Spinal cord (tissue), 10 donors: ENCODE results near the gene BSG. TPM values are rescaled to one million over a fixed set of nuclear protein-coding genes. Genes with fewer than 3 reads are reported as not detected.
A peak's percentile ranks its signal among the peaks of the same experiment; 100 is the strongest.

Source experiments
- DNase-seq, 6 donors: peaks; one replicate each; pipeline versions ENCODE4 v3.0.0 to v3.0.0-alpha.2; 2013 to 2015; ENCODE audit warnings: low spot score in 6 of 6, low read depth in 4 of 6
- H3K27ac ChIP-seq: one replicate; pipeline ENCODE4 v1.5.1; 2013; ENCODE audit warnings: low read depth, low read length, control low read depth
- H3K27me3 ChIP-seq: one replicate; pipeline ENCODE4 v1.6.1; 2013; ENCODE audit warnings: low read length; ENCODE audit not compliant: control insufficient read depth, insufficient read depth
- H3K36me3 ChIP-seq: one replicate; pipeline ENCODE4 v1.6.1; 2013; ENCODE audit warnings: low read length; ENCODE audit not compliant: control insufficient read depth, insufficient read depth
- H3K4me1 ChIP-seq: one replicate; pipeline ENCODE4 v1.6.1; 2013; ENCODE audit warnings: low read length; ENCODE audit not compliant: control insufficient read depth, insufficient read depth
- H3K4me3 ChIP-seq: one replicate; pipeline ENCODE4 v1.5.1; 2013; ENCODE audit warnings: low read depth, low read length, control low read depth
- H3K9me3 ChIP-seq: one replicate; pipeline ENCODE4 v1.6.1; 2013; ENCODE audit warnings: low read length; ENCODE audit not compliant: control insufficient read depth, insufficient read depth
- WGBS: methylation state at CpG from one replicate; pipeline ENCODE4 v1.1.5; 2013; ENCODE audit warnings: missing lambda C conversion rate; ENCODE audit not compliant: insufficient coverage; 5-methylcytosine and 5-hydroxymethylcytosine counted together
- polyA plus RNA-seq, 2 donors: library from polyadenylated mRNA; unstranded; fragments of 120-200 nt; gene quantifications; one replicate each; pipeline ENCODE4 v1.2.1, GENCODE V29; 2013; ENCODE audit not compliant: insufficient read length in 2 of 2
- total RNA-seq, 2 donors: library from RNA; depleted of rRNA in 1 of 2; stranded (reverse); fragments of 120-200 nt in 1 of 2; fragments of >200 nt in 1 of 2; gene quantifications; one replicate each; pipeline versions ENCODE4 v1.2.3 to v1.2.4, GENCODE V29; 2013 to 2014
- donor health status: healthy.

Gene BSG
- total and polyA plus RNA-seq, 4 donors = 177 to 638 (median 553) TPM

DNA sequence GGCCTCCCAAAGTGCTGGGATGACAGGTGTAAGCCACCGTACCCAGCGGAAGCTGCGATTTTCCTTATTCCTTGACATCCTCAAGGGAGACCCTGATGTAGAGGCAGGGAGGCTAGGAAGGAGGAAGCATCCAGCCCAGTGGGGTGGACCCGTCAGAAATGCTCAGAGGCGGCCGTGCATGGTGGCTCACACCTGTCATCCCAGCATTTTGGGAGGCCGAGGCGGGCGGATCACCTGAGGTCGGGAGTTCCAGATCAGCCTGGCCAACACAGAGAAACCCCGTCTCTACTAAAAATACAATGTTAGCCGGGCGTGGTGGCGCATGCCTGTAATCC, 17.0 kb upstream of the BSG start:
- no peak for DNase-seq
- Histone ChIP-seq H3K27ac (no peak overlapping the region), H3K36me3 (no peaks in the 10 kb centered on the region), H3K9me3 (no peaks in the 10 kb centered on the region), H3K4me3 (no peak overlapping the region), H3K4me1 (peaks cover 21% of the 10 kb centered on the region), H3K27me3 (no peaks in the 10 kb centered on the region)
- 94% methylated on average over 8 of the region's 14 CpGs for WGBS

DNA sequence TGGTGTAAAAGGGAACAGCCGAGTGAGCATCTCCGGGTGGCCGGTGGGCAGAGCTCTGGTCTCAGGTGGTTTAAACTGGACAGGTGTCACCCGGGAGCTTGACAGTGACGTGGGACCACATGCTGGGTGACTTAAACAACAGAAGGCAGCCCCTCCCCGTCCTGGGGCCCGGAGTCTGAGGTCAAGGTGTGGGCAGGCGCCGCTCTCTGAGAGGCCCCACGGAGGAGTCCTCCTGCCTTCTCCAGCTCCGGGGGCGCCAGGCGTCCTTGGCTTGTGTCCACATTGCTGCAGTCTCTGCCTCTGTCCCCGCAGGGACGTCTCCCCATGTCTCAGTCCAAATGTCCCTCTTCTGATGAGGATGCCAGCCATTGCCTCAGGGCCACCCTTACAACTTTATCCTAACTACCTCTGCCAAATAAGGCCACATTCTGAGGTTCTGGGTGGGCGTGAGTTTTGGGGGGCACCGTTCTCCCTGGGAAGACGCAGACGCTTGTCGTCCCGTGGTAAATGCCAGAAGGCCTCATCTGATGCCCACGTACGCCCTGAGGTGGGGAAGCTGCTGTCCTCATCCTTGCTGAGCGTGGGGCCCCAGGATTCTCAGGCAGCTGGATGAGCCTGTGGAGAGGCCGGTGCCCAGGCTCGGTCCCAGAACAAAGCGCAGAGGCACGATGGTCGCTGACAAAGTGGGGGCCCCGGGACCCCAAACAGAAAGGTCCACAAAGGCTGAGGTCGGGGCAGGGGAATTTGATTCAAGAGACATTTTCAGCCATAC, 15.6 kb upstream of the BSG start:
- 78% methylated on average over 30 of the region's 31 CpGs for WGBS
- Histone ChIP-seq H3K4me3 (no peak overlapping the region), H3K36me3 (no peaks in the 10 kb centered on the region), H3K27ac (no peak overlapping the region), H3K9me3 (no peaks in the 10 kb centered on the region), H3K4me1 (peaks cover 18% of the 10 kb centered on the region), H3K27me3 (no peaks in the 10 kb centered on the region)
- DNase-seq = no peak

DNA sequence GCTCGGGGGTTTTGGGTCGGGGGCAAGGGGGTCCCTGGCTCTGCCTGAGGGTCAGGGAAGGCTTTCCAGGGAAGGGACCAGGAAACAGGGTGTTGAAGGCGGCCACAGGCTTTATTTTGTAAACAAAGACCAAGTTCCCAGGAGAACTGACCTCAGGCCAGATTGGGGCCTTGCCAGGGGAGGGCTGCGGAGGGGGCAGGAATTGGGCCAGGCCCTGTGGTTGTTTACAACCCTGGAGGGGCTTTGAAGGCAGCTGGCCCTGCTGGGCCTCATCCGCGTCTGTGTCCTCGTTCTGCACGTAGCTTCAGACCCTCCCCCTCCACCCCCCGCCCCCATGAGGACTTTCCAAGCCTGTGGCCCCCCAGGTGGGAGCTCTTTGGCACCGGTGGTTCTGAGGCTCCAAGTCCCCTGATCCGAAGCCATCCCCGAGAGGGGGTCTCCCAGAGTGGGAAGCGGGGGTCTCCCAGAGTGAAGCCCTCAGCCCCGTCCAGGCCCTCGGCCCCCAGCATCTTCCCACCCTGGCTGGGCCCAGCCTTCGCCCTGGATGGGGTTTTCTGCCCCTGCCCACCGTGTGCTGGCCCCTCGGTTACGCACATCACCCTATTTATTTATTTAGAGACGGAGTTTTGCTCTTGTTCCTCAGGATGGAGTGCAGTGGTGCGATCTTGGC, 13.5 kb upstream of the BSG start:
- 30% methylated on average over 12 of the region's 21 CpGs for WGBS
- H3K27ac ChIP-seq = peak overlapping the region; percentile 57
- H3K4me3 ChIP-seq = no peak overlapping the region
- no peaks in the 10 kb centered on the region for H3K36me3 ChIP-seq
- H3K27me3 ChIP-seq = no peaks in the 10 kb centered on the region
- H3K4me1 ChIP-seq = peaks cover 18% of the 10 kb centered on the region
- H3K9me3 ChIP-seq = no peaks in the 10 kb centered on the region
- DNase-seq = peak in 1 of 6 donors; percentile 76

DNA sequence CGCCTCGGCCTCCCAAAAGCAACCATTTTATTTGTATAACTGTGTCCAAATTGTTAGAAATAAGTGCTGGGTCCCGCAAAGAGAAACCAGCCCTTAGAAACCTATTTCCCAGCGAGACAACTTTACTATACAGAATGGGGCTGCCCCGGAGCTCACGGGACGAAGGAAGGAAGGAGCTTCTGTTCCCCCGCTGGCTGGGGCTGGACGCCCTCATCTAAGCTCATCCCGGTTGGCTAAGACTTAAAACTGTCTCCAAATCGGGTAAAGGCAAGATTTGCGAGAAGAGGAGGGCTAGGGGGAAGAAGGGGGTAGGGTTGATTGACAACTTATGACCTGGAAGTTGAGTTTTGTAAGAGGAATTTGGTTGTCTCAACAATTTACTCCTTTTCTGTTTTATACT, 12.3 kb upstream of the BSG start:
- H3K4me1 ChIP-seq = peaks cover 18% of the 10 kb centered on the region
- no peak overlapping the region for H3K4me3 ChIP-seq
- no peaks in the 10 kb centered on the region for H3K9me3 ChIP-seq
- no peaks in the 10 kb centered on the region for H3K36me3 ChIP-seq
- peak overlapping the region; percentile 40 for H3K27ac ChIP-seq
- no peaks in the 10 kb centered on the region for H3K27me3 ChIP-seq
- DNase-seq = no peak
- 100% methylated on average over 1 of the region's 12 CpGs for WGBS

DNA sequence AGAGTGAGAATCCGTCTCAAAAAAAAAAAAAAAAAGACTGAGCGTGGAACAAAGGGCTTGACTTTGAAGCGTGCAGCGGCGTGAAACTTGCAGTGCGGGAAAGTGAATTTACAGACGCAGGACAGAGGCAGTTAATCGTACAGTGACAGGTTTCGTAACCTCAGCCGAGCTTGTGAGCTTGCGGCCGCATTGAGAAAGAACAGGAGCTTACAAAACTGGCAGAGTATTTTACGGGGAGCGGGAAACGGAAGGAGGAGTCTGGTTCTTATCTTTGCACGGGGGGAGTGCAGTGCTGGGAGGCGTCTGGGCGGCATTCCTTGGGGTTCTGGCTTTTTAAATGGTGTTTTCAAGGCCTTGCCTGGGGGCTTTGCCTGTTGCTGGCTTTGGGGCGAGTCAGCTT, 6.0 kb upstream of the BSG start:
- Histone ChIP-seq H3K36me3 (no peaks in the 10 kb centered on the region), H3K4me3 (no peak overlapping the region), H3K27ac (no peak overlapping the region), H3K9me3 (no peaks in the 10 kb centered on the region), H3K4me1 (peaks cover 8% of the 10 kb centered on the region), H3K27me3 (peaks cover 4% of the 10 kb centered on the region)
- no peak for DNase-seq
- WGBS = 62% methylated on average over 17 of the region's 19 CpGs

DNA sequence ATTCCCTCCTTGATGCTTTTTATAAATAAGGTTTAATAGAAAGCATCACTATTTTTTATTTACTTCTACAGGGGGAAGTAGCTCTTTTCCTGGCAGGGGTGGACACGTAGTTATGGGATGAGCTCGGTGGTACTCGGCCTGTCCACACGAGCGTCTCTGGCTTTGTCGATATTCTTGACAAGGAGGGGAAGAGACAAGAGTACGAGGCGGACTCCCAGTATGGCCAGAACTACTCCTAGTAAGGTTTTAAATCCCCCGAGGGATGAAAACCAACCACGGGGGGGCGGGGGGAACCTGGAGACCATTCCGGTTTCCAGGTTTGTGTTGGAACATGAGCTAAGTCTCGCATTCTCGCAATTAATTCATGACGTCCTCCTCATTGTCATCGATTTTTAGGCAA, 5.6 kb upstream of the BSG start:
- DNase-seq = no peak
- peaks cover 12% of the 10 kb centered on the region for H3K4me1 ChIP-seq
- no peak overlapping the region for H3K27ac ChIP-seq
- peaks cover 7% of the 10 kb centered on the region for H3K27me3 ChIP-seq
- H3K9me3 ChIP-seq = no peaks in the 10 kb centered on the region
- no peaks in the 10 kb centered on the region for H3K36me3 ChIP-seq
- no peak overlapping the region for H3K4me3 ChIP-seq
- 86% methylated on average over 12 of the region's 16 CpGs for WGBS

DNA sequence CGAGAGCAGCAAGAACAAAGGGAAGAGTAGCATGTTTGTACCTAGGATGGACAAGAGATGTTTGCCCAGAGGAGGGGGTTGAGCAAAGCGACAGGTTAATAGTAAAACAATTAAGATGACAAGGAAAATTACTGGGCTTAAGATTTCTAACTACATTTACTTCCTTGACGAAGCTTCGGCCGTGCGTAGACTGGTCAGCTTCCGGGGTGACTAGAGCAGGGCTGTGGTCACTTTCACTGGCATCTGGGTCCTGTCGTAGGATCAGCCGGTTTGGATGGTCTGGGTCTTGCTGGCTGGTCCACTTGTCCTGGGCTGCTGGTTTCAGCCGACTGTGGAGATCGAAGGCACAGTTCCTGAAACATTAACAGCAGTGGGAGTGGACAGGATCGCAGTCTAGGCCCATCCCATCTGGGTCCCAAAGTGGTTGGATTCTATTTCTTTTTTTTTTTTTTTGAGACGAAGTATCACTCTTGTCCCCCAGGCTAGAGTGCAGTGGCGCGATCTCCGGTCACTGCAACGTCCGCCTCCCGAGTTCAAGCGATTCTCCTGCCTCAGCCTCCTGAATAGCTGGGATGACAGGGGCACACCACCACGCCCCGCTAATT, 5.0 kb upstream of the BSG start:
- DNase-seq = no peak
- peaks cover 15% of the 10 kb centered on the region for H3K4me1 ChIP-seq
- peaks cover 7% of the 10 kb centered on the region for H3K27me3 ChIP-seq
- H3K27ac ChIP-seq = no peak overlapping the region
- no peak overlapping the region for H3K4me3 ChIP-seq
- no peaks in the 10 kb centered on the region for H3K9me3 ChIP-seq
- WGBS = 94% methylated on average over 20 of the region's 22 CpGs
- no peaks in the 10 kb centered on the region for H3K36me3 ChIP-seq

DNA sequence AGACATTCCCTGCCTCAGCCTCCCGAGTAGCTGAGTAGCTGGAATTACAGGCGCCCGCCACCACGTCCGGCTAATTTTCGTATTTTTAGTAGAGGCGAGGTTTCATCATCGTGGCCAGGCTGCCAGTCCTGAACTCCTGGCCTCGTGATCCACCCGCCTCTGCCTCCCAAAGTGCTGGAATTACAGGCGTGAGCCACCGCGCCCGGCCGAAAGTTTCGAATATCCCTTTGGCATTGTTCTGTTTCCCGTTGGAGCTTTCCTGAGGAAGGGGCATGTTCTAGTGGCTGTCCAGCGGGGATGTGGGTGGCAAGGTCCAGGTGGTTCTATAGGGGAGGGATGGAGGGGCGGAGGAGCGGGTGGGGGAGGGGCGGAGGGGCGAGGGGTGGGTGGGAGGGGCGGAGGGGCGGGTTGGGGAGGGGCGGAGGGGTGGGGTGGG, 2.1 kb upstream of the BSG start:
- Histone ChIP-seq H3K4me1 (peaks cover 38% of the 10 kb centered on the region), H3K27ac (no peak overlapping the region), H3K36me3 (peaks cover 4% of the 10 kb centered on the region), H3K27me3 (peaks cover 7% of the 10 kb centered on the region), H3K9me3 (no peaks in the 10 kb centered on the region), H3K4me3 (no peak overlapping the region)
- DNase-seq = no peak
- WGBS = 91% methylated on average over 14 of the region's 25 CpGs

DNA sequence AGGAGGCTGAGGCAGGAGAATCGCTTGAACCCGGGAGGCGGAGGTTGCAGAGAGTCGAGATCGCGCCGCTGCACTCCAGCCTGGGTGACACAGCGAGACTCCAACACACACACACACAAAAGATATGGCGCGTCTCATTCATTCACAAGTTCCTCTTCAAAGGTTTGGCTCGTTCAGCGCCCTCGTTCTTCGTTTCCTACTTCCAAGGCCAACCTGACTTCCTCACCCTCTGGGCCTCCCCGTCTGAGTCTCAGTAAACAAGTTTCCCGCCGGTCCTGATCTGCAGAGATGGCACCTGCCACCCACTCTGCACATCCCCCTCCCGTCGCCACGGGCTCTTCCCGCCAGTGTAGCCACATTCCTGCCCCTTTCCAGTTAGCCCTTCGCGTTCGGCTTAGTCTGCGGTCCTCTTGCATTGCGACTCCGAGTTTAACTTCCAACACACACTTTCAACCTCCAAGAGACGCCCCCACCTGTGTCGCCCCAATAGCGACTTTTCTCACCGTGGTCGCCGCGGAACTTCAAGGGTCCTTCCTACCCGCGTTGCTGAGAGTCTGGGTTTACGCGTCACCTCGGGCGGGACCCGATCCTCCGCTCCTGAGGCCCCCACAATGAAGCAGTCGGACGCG, 1.3 kb upstream of the BSG start:
- peak overlapping the region; percentile 92 for H3K27ac ChIP-seq
- 5% methylated on average over 44 of the region's 45 CpGs for WGBS
- peak overlapping the region; percentile 71 for H3K4me3 ChIP-seq
- peaks cover 9% of the 10 kb centered on the region for H3K36me3 ChIP-seq
- DNase-seq = peak in 2 of 6 donors; percentile 3 to 38
- H3K9me3 ChIP-seq = no peaks in the 10 kb centered on the region
- peaks cover 46% of the 10 kb centered on the region for H3K4me1 ChIP-seq
- peaks cover 7% of the 10 kb centered on the region for H3K27me3 ChIP-seq
